ENCODE measurements around the gene HK3. TPM values are rescaled to one million over a fixed set of nuclear protein-coding genes. Genes with fewer than 3 reads are reported as not detected.

Gene HK3
- total RNA-seq, 1 donor from 2014 or later = not detected

GRCh38 chr5:176870110-176870591 lies 29.0 kb downstream of the HK3 start:
- Mint-ChIP-seq H3K27ac (ENCODE audit: unreplicated experiment) (no peak overlapping the region), H3K4me1 (ENCODE audit: low read depth, unreplicated experiment) (peaks cover 26% of the 10 kb centered on the region), H3K27me3 (ENCODE audit: unreplicated experiment) (peaks cover 30% of the 10 kb centered on the region), H3K9me3 (ENCODE audit: unreplicated experiment) (peaks cover 13% of the 10 kb centered on the region), H3K4me3 (ENCODE audit: unreplicated experiment) (no peak overlapping the region), H3K36me3 (ENCODE audit: unreplicated experiment) (no peaks in the 10 kb centered on the region)
- no peak for TF ChIP-seq CTCF (IDR thresholded peaks at IDR 0.05; ENCODE audit: partially characterized antibody, unreplicated experiment)
- no peak for DNase-seq

- no peak for TF ChIP-seq CTCF (IDR thresholded peaks at IDR 0.05; ENCODE audit: partially characterized antibody, unreplicated experiment)
- H3K9me3 Mint-ChIP-seq (ENCODE audit: unreplicated experiment) = peaks cover 10% of the 10 kb centered on the region
- peaks cover 26% of the 10 kb centered on the region for H3K27me3 Mint-ChIP-seq (ENCODE audit: unreplicated experiment)
- no peak overlapping the region for H3K4me3 Mint-ChIP-seq (ENCODE audit: unreplicated experiment)
- H3K36me3 Mint-ChIP-seq (ENCODE audit: unreplicated experiment) = no peaks in the 10 kb centered on the region
- DNase-seq = no peak
- H3K27ac Mint-ChIP-seq (ENCODE audit: unreplicated experiment) = no peak overlapping the region
- peaks cover 20% of the 10 kb centered on the region for H3K4me1 Mint-ChIP-seq (ENCODE audit: low read depth, unreplicated experiment)
These were observed 29.5 kb downstream of the HK3 start for GRCh38 chr5:176869501-176870109.

GRCh38 chr5:176868731-176869130 lies 30.4 kb downstream of the HK3 start:
- Mint-ChIP-seq H3K36me3 (ENCODE audit: unreplicated experiment) (no peaks in the 10 kb centered on the region), H3K4me1 (ENCODE audit: low read depth, unreplicated experiment) (peaks cover 16% of the 10 kb centered on the region), H3K27ac (ENCODE audit: unreplicated experiment) (no peak overlapping the region), H3K4me3 (ENCODE audit: unreplicated experiment) (no peak overlapping the region), H3K27me3 (ENCODE audit: unreplicated experiment) (peaks cover 26% of the 10 kb centered on the region), H3K9me3 (ENCODE audit: unreplicated experiment) (peaks cover 10% of the 10 kb centered on the region)
- DNase-seq = no peak
- TF ChIP-seq CTCF (IDR thresholded peaks at IDR 0.05; ENCODE audit: partially characterized antibody, unreplicated experiment) = no peak

DNA sequence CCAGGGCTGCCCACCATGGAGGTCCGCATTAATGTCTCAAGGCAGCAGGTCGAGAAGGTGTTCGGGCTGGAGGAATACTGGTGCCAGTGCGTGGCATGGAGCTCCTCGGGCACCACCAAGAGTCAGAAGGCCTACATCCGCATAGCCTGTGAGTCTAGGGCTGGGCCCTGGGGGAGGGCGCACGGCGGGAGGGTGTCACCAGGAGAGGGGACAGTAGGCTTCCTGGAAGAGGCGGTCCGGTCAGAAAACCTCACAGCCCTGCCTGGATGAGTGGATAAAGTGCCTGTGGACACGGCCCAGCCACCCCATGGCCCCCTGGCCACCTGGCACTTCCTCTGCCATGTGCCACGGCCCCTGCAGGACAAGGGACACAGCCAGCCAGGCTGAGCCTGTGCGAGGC lies 31.0 kb downstream of the HK3 start:
- Mint-ChIP-seq H3K27ac (ENCODE audit: unreplicated experiment) (no peak overlapping the region), H3K27me3 (ENCODE audit: unreplicated experiment) (peaks cover 23% of the 10 kb centered on the region), H3K4me1 (ENCODE audit: low read depth, unreplicated experiment) (peaks cover 15% of the 10 kb centered on the region), H3K36me3 (ENCODE audit: unreplicated experiment) (no peaks in the 10 kb centered on the region), H3K4me3 (ENCODE audit: unreplicated experiment) (no peak overlapping the region), H3K9me3 (ENCODE audit: unreplicated experiment) (peaks cover 7% of the 10 kb centered on the region)
- TF ChIP-seq CTCF (IDR thresholded peaks at IDR 0.05; ENCODE audit: partially characterized antibody, unreplicated experiment) = no peak
- DNase-seq = no peak

DNA sequence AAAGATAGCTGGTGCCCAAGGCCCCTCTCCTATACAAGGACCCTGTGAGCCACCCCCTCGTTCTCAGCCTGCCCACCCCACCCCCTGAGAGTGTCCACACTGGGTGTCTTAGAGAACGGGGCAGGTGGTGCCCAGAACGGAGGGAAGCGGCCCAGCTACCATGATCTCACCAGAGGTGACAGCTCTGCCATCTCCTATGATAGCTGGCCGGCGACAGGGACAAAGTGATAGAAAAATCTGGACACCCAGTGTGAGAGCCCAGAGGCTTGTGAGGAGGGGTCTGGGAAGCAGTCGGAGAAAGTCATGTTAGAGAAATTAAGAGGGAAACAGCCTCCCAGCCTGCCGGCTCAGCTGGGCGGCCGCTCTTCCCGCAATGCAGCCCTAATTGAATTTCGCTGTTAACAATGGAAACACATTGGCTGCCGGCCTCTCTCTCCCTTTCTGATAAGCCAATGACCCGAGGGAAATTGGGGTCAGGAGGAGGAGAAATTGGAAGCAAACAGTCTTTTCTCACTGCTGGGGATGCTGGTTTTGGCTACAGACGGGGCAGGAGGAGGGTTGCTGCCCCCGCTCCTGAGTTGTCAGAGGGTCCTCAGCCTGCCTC lies 32.3 kb downstream of the HK3 start:
- Mint-ChIP-seq H3K27ac (ENCODE audit: unreplicated experiment) (peak overlapping the region; percentile 33), H3K4me1 (ENCODE audit: low read depth, unreplicated experiment) (peaks cover 18% of the 10 kb centered on the region), H3K36me3 (ENCODE audit: unreplicated experiment) (no peaks in the 10 kb centered on the region), H3K4me3 (ENCODE audit: unreplicated experiment) (no peak overlapping the region), H3K9me3 (ENCODE audit: unreplicated experiment) (peaks cover 2% of the 10 kb centered on the region), H3K27me3 (ENCODE audit: unreplicated experiment) (peaks cover 19% of the 10 kb centered on the region)
- no peak for TF ChIP-seq CTCF (IDR thresholded peaks at IDR 0.05; ENCODE audit: partially characterized antibody, unreplicated experiment)
- DNase-seq = no peak

Data from glutamatergic neuron (in vitro differentiated cells).